Measurements from ENCODE around the gene EXT2.

The EXT2 gene

GRCh38 chr11:44128729-44129128 lies 33.3 kb downstream of the EXT2 start:
- H3K4me2 ChIP-seq (ENCODE audit: low read length, poor library complexity, severe bottlenecking), result no peak overlapping the region
- no peak overlapping the region for H3K4ac ChIP-seq (ENCODE audit: low read depth in 1 of 2, low read length in 2 of 2)
- H3K14ac ChIP-seq (ENCODE audit: low read length in 2 of 2), result no peak overlapping the region
- no peak overlapping the region for H3K27ac ChIP-seq (ENCODE audit: low read length, poor library complexity, severe bottlenecking)
- no peak overlapping the region for H2AK5ac ChIP-seq (ENCODE audit: low read length, severe bottlenecking)
- no peak overlapping the region for H3K9ac ChIP-seq (ENCODE audit: low read length)
- no peak overlapping the region for H4K91ac ChIP-seq (ENCODE audit: low read length)
- H3K4me3 ChIP-seq (ENCODE audit: insufficient read depth in 1 of 2, low read depth in 1 of 2, low read length in 2 of 2), result no peak overlapping the region
- H3K18ac ChIP-seq (ENCODE audit: low read depth in 1 of 2, low read length in 2 of 2), result no peak overlapping the region
- H3K36me3 ChIP-seq (ENCODE audit: control insufficient read depth in 1 of 2, insufficient read depth in 2 of 2, low read depth in 1 of 2, low read length in 2 of 2), result peaks cover 17 to 78% of the 10 kb centered on the region in 2 experiments
- H3K4me1 ChIP-seq (ENCODE audit: control insufficient read depth, insufficient read depth, low read depth, low read length), result no peaks in the 10 kb centered on the region
- H2BK120ac ChIP-seq (ENCODE audit: low read depth, low read length), result no peak overlapping the region
- H3K79me1 ChIP-seq (replicated peaks; ENCODE audit: low read length, poor library complexity, severe bottlenecking), result no peaks in the 10 kb centered on the region
- 100% methylated on average over 1 of the region's 3 CpGs for WGBS
- no peak for DNase-seq
- H3K27me3 ChIP-seq (ENCODE audit: control insufficient read depth in 1 of 2, insufficient read depth in 1 of 2, low read length in 2 of 2), result no peaks in the 10 kb centered on the region
- no peak overlapping the region for H2BK12ac ChIP-seq (ENCODE audit: low read length in 2 of 2)
- no peaks in the 10 kb centered on the region for H3K9me3 ChIP-seq (ENCODE audit: control insufficient read depth, low read length)
- H2BK5ac ChIP-seq (ENCODE audit: low read depth, low read length, poor library complexity, severe bottlenecking), result no peak overlapping the region
- H3K23ac ChIP-seq (ENCODE audit: low read length in 2 of 2), result no peak overlapping the region
- H2AFZ ChIP-seq (ENCODE audit: low read depth, low read length), result no peak overlapping the region
- no peak overlapping the region for H4K8ac ChIP-seq (ENCODE audit: low read length)
- H2BK15ac ChIP-seq (ENCODE audit: low read depth, poor library complexity, severe bottlenecking), result no peak overlapping the region

DNA sequence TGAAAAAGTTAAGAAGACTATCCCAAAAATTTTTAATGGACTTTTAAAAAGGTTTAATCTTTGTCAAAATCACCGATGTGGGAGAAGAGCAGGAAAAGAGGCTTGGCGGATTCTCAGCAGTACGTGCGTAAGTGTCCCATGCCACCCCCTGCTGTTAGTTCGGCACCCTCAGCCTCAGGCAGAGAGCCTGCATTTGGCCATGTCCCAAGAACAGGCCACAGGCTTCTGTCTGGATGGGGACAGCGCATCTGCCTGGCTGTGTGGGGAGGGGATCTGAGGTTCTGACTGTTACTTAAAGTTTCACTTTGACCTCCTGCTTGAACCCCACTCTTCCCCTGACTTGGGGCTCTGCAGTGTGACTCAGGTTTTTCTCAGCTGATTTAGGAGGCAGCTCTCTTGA lies 35.3 kb downstream of the EXT2 start:
- H3K36me3 ChIP-seq (ENCODE audit: control insufficient read depth in 1 of 2, insufficient read depth in 2 of 2, low read depth in 1 of 2, low read length in 2 of 2), result peaks cover 11 to 75% of the 10 kb centered on the region in 2 experiments
- no peak for DNase-seq
- H3K9ac ChIP-seq (ENCODE audit: low read length), result no peak overlapping the region
- H3K18ac ChIP-seq (ENCODE audit: low read depth in 1 of 2, low read length in 2 of 2), result no peak overlapping the region
- no peak overlapping the region for H2AFZ ChIP-seq (ENCODE audit: low read depth, low read length)
- no peak overlapping the region for H2BK15ac ChIP-seq (ENCODE audit: low read depth, poor library complexity, severe bottlenecking)
- H3K23ac ChIP-seq (ENCODE audit: low read length in 2 of 2), result no peak overlapping the region
- H4K8ac ChIP-seq (ENCODE audit: low read length), result no peak overlapping the region
- no peak overlapping the region for H3K27ac ChIP-seq (ENCODE audit: low read length, poor library complexity, severe bottlenecking)
- H3K4ac ChIP-seq (ENCODE audit: low read depth in 1 of 2, low read length in 2 of 2), result no peak overlapping the region
- 92% methylated on average over 5 of the region's 6 CpGs for WGBS
- H2BK5ac ChIP-seq (ENCODE audit: low read depth, low read length, poor library complexity, severe bottlenecking), result no peak overlapping the region
- no peak overlapping the region for H3K4me3 ChIP-seq (ENCODE audit: insufficient read depth in 1 of 2, low read depth in 1 of 2, low read length in 2 of 2)
- no peak overlapping the region for H2AK5ac ChIP-seq (ENCODE audit: low read length, severe bottlenecking)
- no peaks in the 10 kb centered on the region for H3K4me1 ChIP-seq (ENCODE audit: control insufficient read depth, insufficient read depth, low read depth, low read length)
- H3K27me3 ChIP-seq (ENCODE audit: control insufficient read depth in 1 of 2, insufficient read depth in 1 of 2, low read length in 2 of 2), result no peaks in the 10 kb centered on the region
- H3K4me2 ChIP-seq (ENCODE audit: low read length, poor library complexity, severe bottlenecking), result no peak overlapping the region
- no peak overlapping the region for H2BK12ac ChIP-seq (ENCODE audit: low read length in 2 of 2)
- no peak overlapping the region for H3K14ac ChIP-seq (ENCODE audit: low read length in 2 of 2)
- no peaks in the 10 kb centered on the region for H3K79me1 ChIP-seq (replicated peaks; ENCODE audit: low read length, poor library complexity, severe bottlenecking)
- H2BK120ac ChIP-seq (ENCODE audit: low read depth, low read length), result no peak overlapping the region
- no peak overlapping the region for H4K91ac ChIP-seq (ENCODE audit: low read length)
- no peaks in the 10 kb centered on the region for H3K9me3 ChIP-seq (ENCODE audit: control insufficient read depth, low read length)

DNA sequence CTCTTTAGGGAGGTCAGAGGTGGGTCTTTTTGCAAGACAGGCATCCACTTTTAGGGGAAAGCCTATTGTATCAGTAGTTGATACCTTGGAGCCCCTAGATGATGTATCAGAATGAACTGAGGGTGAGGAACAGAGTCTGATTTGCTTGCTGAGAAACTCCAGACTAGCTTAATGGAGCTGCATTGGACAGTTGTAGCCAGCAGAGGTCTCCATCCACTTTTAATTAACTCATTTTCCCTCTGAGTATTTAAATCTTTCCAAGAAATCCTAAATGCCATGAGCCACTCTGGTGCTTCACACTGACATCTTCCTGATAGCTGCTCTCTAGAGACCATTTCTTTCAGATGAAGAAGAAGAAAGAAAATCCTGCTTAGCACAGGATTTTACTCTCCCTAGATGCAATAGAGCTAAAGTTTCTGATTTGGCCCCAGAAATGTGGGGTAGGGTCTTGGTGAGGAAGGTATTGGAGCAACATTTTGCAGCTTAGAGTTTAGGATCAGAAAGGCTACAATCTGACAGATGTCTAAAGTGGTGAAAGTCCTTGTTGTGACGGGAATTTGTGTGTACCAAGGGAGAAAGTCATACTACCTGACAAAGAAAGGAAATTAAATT lies 38.0 kb downstream of the EXT2 start:
- H2BK15ac ChIP-seq (ENCODE audit: low read depth, poor library complexity, severe bottlenecking), result no peak overlapping the region
- H3K79me1 ChIP-seq (replicated peaks; ENCODE audit: low read length, poor library complexity, severe bottlenecking), result no peaks in the 10 kb centered on the region
- no peak overlapping the region for H3K4me3 ChIP-seq (ENCODE audit: insufficient read depth in 1 of 2, low read depth in 1 of 2, low read length in 2 of 2)
- H2BK120ac ChIP-seq (ENCODE audit: low read depth, low read length), result no peak overlapping the region
- H3K14ac ChIP-seq (ENCODE audit: low read length in 2 of 2), result no peak overlapping the region
- no peak overlapping the region for H3K27ac ChIP-seq (ENCODE audit: low read length, poor library complexity, severe bottlenecking)
- H2BK12ac ChIP-seq (ENCODE audit: low read length in 2 of 2), result no peak overlapping the region
- no peaks in the 10 kb centered on the region for H3K27me3 ChIP-seq (ENCODE audit: control insufficient read depth in 1 of 2, insufficient read depth in 1 of 2, low read length in 2 of 2)
- 100% methylated on average over 1 of the region's 1 CpG for WGBS
- H2AFZ ChIP-seq (ENCODE audit: low read depth, low read length), result no peak overlapping the region
- no peaks in the 10 kb centered on the region for H3K9me3 ChIP-seq (ENCODE audit: control insufficient read depth, low read length)
- H3K9ac ChIP-seq (ENCODE audit: low read length), result no peak overlapping the region
- H3K4me1 ChIP-seq (ENCODE audit: control insufficient read depth, insufficient read depth, low read depth, low read length), result no peaks in the 10 kb centered on the region
- no peak overlapping the region for H3K4me2 ChIP-seq (ENCODE audit: low read length, poor library complexity, severe bottlenecking)
- H2AK5ac ChIP-seq (ENCODE audit: low read length, severe bottlenecking), result no peak overlapping the region
- no peak overlapping the region for H2BK5ac ChIP-seq (ENCODE audit: low read depth, low read length, poor library complexity, severe bottlenecking)
- peak; percentile 47 for DNase-seq
- H4K91ac ChIP-seq (ENCODE audit: low read length), result no peak overlapping the region
- H3K36me3 ChIP-seq (ENCODE audit: control insufficient read depth in 1 of 2, insufficient read depth in 2 of 2, low read depth in 1 of 2, low read length in 2 of 2), result peaks cover 6 to 56% of the 10 kb centered on the region in 2 experiments
- no peak overlapping the region for H3K4ac ChIP-seq (ENCODE audit: low read depth in 1 of 2, low read length in 2 of 2)
- no peak overlapping the region for H4K8ac ChIP-seq (ENCODE audit: low read length)
- no peak overlapping the region for H3K23ac ChIP-seq (ENCODE audit: low read length in 2 of 2)
- no peak overlapping the region for H3K18ac ChIP-seq (ENCODE audit: low read depth in 1 of 2, low read length in 2 of 2)

- DNase-seq, result no peak
- no peak overlapping the region for H4K91ac ChIP-seq (ENCODE audit: low read length)
- H2BK120ac ChIP-seq (ENCODE audit: low read depth, low read length), result no peak overlapping the region
- H2AFZ ChIP-seq (ENCODE audit: low read depth, low read length), result no peak overlapping the region
- no peak overlapping the region for H3K14ac ChIP-seq (ENCODE audit: low read length in 2 of 2)
- H3K27me3 ChIP-seq (ENCODE audit: control insufficient read depth in 1 of 2, insufficient read depth in 1 of 2, low read length in 2 of 2), result no peaks in the 10 kb centered on the region
- peaks cover 1% of the 10 kb centered on the region for H3K79me1 ChIP-seq (replicated peaks; ENCODE audit: low read length, poor library complexity, severe bottlenecking)
- no peak overlapping the region for H3K9ac ChIP-seq (ENCODE audit: low read length)
- H3K18ac ChIP-seq (ENCODE audit: low read depth in 1 of 2, low read length in 2 of 2), result no peak overlapping the region
- 71% methylated on average over 1 of the region's 1 CpG for WGBS
- no peak overlapping the region for H4K8ac ChIP-seq (ENCODE audit: low read length)
- H3K4me2 ChIP-seq (ENCODE audit: low read length, poor library complexity, severe bottlenecking), result no peak overlapping the region
- H3K36me3 ChIP-seq (ENCODE audit: control insufficient read depth in 1 of 2, insufficient read depth in 2 of 2, low read depth in 1 of 2, low read length in 2 of 2), result peaks cover 5 to 44% of the 10 kb centered on the region in 2 experiments
- H3K4ac ChIP-seq (ENCODE audit: low read depth in 1 of 2, low read length in 2 of 2), result no peak overlapping the region
- no peak overlapping the region for H3K4me3 ChIP-seq (ENCODE audit: insufficient read depth in 1 of 2, low read depth in 1 of 2, low read length in 2 of 2)
- no peak overlapping the region for H2AK5ac ChIP-seq (ENCODE audit: low read length, severe bottlenecking)
- H2BK15ac ChIP-seq (ENCODE audit: low read depth, poor library complexity, severe bottlenecking), result no peak overlapping the region
- H2BK5ac ChIP-seq (ENCODE audit: low read depth, low read length, poor library complexity, severe bottlenecking), result no peak overlapping the region
- H3K4me1 ChIP-seq (ENCODE audit: control insufficient read depth, insufficient read depth, low read depth, low read length), result no peaks in the 10 kb centered on the region
- H2BK12ac ChIP-seq (ENCODE audit: low read length in 2 of 2), result no peak overlapping the region
- no peaks in the 10 kb centered on the region for H3K9me3 ChIP-seq (ENCODE audit: control insufficient read depth, low read length)
- H3K27ac ChIP-seq (ENCODE audit: low read length, poor library complexity, severe bottlenecking), result no peak overlapping the region
- H3K23ac ChIP-seq (ENCODE audit: low read length in 2 of 2), result no peak overlapping the region
Measured at GRCh38 chr11:44134625-44135024, 39.1 kb downstream of the EXT2 start.
